Measurements from ENCODE around the gene KIF5C. TPM values are rescaled to one million over a fixed set of nuclear protein-coding genes. Genes with fewer than 3 reads are reported as not detected.

The KIF5C gene
- total RNA-seq, 2 experiments from 2014 or later, result 10.2 to 11.1 TPM

DNA sequence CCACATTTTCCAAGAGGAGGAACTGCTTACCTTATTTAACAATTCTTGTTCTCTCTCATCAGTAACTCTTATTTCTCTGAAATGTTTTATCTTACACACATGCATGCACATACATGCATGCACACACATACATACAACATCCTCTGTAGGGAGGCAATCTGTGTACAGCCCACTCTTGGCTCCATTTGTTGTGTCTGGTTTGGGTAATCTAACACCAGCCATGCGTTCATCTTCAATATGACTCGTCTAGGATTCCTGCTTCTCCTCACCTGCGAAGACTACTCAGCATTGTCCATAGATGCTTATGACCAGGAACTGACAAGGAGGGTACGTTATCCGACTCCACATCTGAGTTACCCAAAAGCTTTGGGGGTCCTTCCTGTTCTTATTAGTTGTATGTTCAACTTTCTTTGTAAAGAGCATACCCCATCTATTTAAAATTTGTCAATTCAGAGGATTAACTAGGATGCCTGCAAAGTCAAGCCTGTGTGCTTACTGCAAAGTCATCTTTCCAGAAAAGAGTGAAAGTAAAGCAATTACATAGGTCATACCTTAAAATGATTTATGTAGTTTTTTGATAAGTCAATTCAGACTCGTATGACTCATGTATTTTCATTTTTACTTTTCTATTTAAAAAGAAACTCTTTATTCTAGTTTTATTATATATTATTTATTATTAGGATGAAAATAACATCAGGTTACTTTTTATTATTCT is 181.7 kb downstream of the KIF5C start:
- intact Hi-C loops (cut with micrococcal nuclease), result no loop called here
- DNase-seq (no peak), ATAC-seq (no peak)
- TF ChIP-seq, protein P1, sequence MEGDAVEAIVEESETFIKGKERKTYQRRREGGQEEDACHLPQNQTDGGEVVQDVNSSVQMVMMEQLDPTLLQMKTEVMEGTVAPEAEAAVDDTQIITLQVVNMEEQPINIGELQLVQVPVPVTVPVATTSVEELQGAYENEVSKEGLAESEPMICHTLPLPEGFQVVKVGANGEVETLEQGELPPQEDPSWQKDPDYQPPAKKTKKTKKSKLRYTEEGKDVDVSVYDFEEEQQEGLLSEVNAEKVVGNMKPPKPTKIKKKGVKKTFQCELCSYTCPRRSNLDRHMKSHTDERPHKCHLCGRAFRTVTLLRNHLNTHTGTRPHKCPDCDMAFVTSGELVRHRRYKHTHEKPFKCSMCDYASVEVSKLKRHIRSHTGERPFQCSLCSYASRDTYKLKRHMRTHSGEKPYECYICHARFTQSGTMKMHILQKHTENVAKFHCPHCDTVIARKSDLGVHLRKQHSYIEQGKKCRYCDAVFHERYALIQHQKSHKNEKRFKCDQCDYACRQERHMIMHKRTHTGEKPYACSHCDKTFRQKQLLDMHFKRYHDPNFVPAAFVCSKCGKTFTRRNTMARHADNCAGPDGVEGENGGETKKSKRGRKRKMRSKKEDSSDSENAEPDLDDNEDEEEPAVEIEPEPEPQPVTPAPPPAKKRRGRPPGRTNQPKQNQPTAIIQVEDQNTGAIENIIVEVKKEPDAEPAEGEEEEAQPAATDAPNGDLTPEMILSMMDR (IDR thresholded peaks at IDR 0.05), result no peak
- H3K4me1 Mint-ChIP-seq (ENCODE audit: low read depth), result no peaks in the 10 kb centered on the region
- H3K9me3 Mint-ChIP-seq, result no peaks in the 10 kb centered on the region
- POLR2A ChIA-PET, result interaction anchor here (0.8 kb wide), 1 partner anchor 252 kb away, joined by 3 read pairs; no protein-coding TSS in a partner anchor
- CTCF ChIA-PET, result no interaction called here
- no peak overlapping the region for H3K27ac Mint-ChIP-seq
- no peak overlapping the region for H3K4me3 Mint-ChIP-seq
- peaks cover 15% of the 10 kb centered on the region for H3K27me3 Mint-ChIP-seq
- H3K36me3 Mint-ChIP-seq (ENCODE audit: low read depth), result no peaks in the 10 kb centered on the region

DNA sequence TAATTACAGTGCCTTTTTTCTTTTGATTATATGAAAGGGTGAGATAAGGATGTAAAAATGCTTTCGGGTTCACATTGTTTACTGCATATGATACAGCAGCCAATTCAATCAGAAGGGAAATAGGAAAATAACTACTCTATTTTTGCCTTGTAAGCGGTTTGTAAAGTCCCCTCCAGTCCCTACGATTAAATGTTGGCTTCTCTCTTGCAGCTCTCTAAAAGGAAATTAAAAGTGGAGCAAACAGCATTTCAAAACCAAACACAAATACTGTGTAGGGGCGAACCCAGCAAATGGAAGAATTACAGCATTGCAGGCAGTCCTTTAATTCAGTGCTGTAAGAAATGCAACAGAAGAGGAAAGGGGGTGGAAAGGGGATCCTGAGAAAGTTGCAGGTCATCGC is 182.4 kb downstream of the KIF5C start:
- ATAC-seq, result no peak
- TF ChIP-seq, protein P1 (IDR thresholded peaks at IDR 0.05), result no peak
- Mint-ChIP-seq H3K4me1 (ENCODE audit: low read depth) (no peaks in the 10 kb centered on the region), H3K4me3 (no peak overlapping the region), H3K27me3 (peaks cover 15% of the 10 kb centered on the region), H3K9me3 (no peaks in the 10 kb centered on the region), H3K36me3 (ENCODE audit: low read depth) (no peaks in the 10 kb centered on the region), H3K27ac (no peak overlapping the region)
- DNase-seq, result no peak
- ChIA-PET CTCF (no interaction called here), POLR2A (interaction anchor here (0.8 kb wide), 1 partner anchor 251 kb away, joined by 3 read pairs; no protein-coding TSS in a partner anchor)
- intact Hi-C loops (cut with micrococcal nuclease), result no loop called here

DNA sequence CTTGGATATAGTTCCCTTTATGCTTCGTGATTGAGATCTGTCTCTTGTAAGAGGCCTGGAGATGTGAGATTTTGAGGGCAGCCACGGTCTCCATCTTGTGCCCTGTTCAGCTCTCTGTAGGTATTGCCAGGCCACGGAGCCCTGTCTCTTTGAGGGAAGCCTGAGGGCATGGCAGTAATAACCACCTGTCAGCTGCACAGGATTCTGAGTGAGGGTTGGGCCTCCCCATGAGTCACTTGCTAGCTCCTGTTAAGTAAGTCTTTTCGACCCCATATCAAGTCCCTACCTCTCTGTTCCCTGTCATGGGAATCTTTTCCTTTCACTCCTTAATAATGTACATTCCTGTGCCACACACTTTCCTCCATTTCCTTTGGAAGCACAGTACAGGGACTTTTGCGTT is 183.9 kb downstream of the KIF5C start:
- ChIA-PET POLR2A (no interaction called here), CTCF (no interaction called here)
- DNase-seq, result no peak
- Mint-ChIP-seq H3K4me1 (ENCODE audit: low read depth) (no peaks in the 10 kb centered on the region), H3K27ac (no peak overlapping the region), H3K27me3 (peaks cover 12% of the 10 kb centered on the region), H3K36me3 (ENCODE audit: low read depth) (no peaks in the 10 kb centered on the region), H3K9me3 (no peaks in the 10 kb centered on the region), H3K4me3 (no peak overlapping the region)
- TF ChIP-seq, protein P1 (IDR thresholded peaks at IDR 0.05), result no peak
- no peak for ATAC-seq
- intact Hi-C loops (cut with micrococcal nuclease), result no loop called here

DNA sequence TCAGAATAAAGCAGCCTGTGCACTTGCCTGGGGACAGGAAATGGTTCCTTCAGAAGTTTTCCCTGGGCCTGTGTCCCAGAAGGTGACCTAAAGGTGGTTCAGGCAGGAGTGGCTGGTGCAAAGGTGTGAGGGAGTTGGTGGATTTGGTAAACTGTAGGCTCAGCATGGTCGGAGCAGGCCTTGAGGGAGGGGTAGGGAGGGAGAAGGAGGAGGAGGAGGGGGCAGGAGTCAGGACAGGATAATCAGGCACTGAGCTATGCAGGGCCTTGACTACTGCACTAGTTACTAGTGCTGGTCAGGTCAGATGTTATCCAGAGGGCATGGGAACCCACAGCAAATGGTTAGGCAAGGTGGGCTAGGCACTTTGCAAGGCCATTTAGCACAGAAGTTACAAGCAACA is 184.8 kb downstream of the KIF5C start:
- Mint-ChIP-seq H3K4me1 (ENCODE audit: low read depth) (no peaks in the 10 kb centered on the region), H3K4me3 (no peak overlapping the region), H3K27ac (no peak overlapping the region), H3K27me3 (peaks cover 9% of the 10 kb centered on the region), H3K36me3 (ENCODE audit: low read depth) (no peaks in the 10 kb centered on the region), H3K9me3 (no peaks in the 10 kb centered on the region)
- TF ChIP-seq, protein P1 (IDR thresholded peaks at IDR 0.05), result no peak
- DNase-seq (no peak), ATAC-seq (no peak)
- intact Hi-C loops (cut with micrococcal nuclease), result no loop called here
- CTCF ChIA-PET, result no interaction called here
- POLR2A ChIA-PET, result no interaction called here

DNA sequence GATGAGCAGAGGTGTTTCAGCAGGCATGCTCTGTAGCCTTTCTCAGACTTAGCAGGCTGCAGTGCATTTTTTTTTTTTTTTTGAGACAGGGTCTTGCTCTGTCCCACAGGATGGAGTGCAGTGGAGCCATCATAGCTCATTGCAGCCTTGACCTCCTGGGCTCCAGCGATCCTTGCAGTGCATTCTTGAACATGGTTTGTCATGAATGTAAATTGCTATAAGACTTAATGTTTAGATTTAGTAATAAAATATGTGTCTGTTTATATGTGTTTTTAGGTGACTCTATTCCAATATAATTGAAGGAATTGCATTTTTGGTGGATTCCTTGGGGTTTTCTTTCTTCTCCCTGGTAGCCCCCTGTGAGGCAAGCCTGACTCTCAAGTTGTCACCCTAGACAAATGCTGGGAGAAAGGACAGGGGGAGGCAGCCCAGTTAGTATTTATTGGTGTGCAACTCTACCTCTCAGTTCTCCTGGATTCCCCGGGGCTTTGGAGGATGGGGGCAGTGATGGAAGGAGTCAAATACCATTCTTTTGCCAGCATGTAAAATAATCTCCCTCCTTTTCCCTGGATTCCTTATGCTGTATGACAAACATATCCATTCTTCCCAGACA is 186.2 kb downstream of the KIF5C start:
- ATAC-seq (no peak), DNase-seq (no peak)
- TF ChIP-seq, protein P1 (IDR thresholded peaks at IDR 0.05), result no peak
- H3K36me3 Mint-ChIP-seq (ENCODE audit: low read depth), result no peaks in the 10 kb centered on the region
- peaks cover 6% of the 10 kb centered on the region for H3K27me3 Mint-ChIP-seq
- H3K4me3 Mint-ChIP-seq, result no peak overlapping the region
- no peak overlapping the region for H3K27ac Mint-ChIP-seq
- ChIA-PET CTCF (no interaction called here), POLR2A (no interaction called here)
- intact Hi-C loops (cut with micrococcal nuclease), result no loop called here
- no peaks in the 10 kb centered on the region for H3K9me3 Mint-ChIP-seq
- H3K4me1 Mint-ChIP-seq (ENCODE audit: low read depth), result no peaks in the 10 kb centered on the region

Data from activated CD8-positive, alpha-beta T cell treated with anti-CD3 and anti-CD28 coated beads for 36 hours (primary cell).